Lower leg skin (tissue), 4 donors: ENCODE measurements around the gene NUCB1. TPM values are rescaled to one million over a fixed set of nuclear protein-coding genes. Genes with fewer than 3 reads are reported as not detected.
"Not testable (repeated sequence)": the region's sequence is repeated elsewhere in the genome, so short reads cannot be mapped to it uniquely, and the experiment has no call there.

ENCODE experiments used
- DNase-seq, 2 donors: peaks; one replicate each; pipeline ENCODE4 v3.0.0-alpha.2; 2019; ENCODE audit warnings: low spot score in 2 of 2
- H3K4me3 ChIP-seq: fragments of 200-600 bp; sonication (generic); 2 replicates; pipeline ENCODE4 v1.5.1; 2017; ENCODE audit warnings: mild to moderate bottlenecking, low read depth; ENCODE audit not compliant: poor library complexity, severe bottlenecking
- CTCF ChIP-seq, 3 donors: fragments of 450-650 bp; IDR thresholded peaks; one replicate each; pipeline ENCODE4 v1.5.1; 2016; ENCODE audit warnings: antibody characterized with exemption in 3 of 3, mild to moderate bottlenecking in 3 of 3, moderate library complexity in 2 of 3
- POLR2A ChIP-seq, 2 donors: fragments of 450-650 bp; IDR thresholded peaks; one replicate each; pipeline ENCODE4 v1.6.1; 2016 to 2017; ENCODE audit warnings: antibody characterized with exemption in 2 of 2, mild to moderate bottlenecking in 1 of 2, moderate library complexity in 1 of 2
- WGBS, 2 donors: methylation state at CpG; one replicate each; pipeline ENCODE4 v1.1.5; 2018; 5-methylcytosine and 5-hydroxymethylcytosine counted together
- intact Hi-C: fragments of 100-400 bp; cut with DNase I; formaldehyde crosslinking; loops from one replicate; pipeline ENCODE4 v1.15.0; 2023; ENCODE audit warnings: low total_unique reads
- total RNA-seq, 4 donors: library from RNA; depleted of rRNA; stranded (reverse); fragments of >200 nt; gene quantifications; one replicate each; pipeline ENCODE4 v1.1.0, GENCODE V29; 2016

Gene NUCB1
- total RNA-seq, 4 donors from 2014 or later = 162 to 269 (median 189) TPM

DNA sequence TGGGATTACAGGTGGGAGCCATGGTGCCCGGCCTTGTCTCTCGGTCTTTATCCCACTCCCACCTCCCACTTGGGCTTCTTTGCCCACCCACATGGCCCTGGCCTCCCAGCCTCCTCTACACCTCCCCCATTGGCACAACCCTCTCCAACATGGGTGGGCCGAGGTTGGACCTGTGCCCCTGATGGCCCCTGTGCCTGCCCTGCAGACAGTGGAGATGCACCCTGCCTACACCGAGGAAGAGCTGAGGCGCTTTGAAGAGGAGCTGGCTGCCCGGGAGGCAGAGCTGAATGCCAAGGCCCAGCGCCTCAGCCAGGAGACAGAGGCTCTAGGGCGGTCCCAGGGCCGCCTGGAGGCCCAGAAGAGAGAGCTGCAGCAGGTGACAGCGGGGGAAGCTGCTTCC is 20.8 kb downstream of the NUCB1 start:
- 77 to 82% methylated on average over 10 of the region's 10 CpGs for WGBS, 2 donors
- intact Hi-C loops = no loop called here
- TF ChIP-seq CTCF (IDR thresholded peaks at IDR 0.05) (no peak), POLR2A (IDR thresholded peaks at IDR 0.05) (no peak)
- DNase-seq = no peak
- H3K4me3 ChIP-seq = no peak overlapping the region

GRCh38 chr19:48921721-48922500 is 21.8 kb downstream of the NUCB1 start:
- WGBS, 2 donors = 95% methylated on average over 9 to 12 of the region's 12 CpGs

DNA sequence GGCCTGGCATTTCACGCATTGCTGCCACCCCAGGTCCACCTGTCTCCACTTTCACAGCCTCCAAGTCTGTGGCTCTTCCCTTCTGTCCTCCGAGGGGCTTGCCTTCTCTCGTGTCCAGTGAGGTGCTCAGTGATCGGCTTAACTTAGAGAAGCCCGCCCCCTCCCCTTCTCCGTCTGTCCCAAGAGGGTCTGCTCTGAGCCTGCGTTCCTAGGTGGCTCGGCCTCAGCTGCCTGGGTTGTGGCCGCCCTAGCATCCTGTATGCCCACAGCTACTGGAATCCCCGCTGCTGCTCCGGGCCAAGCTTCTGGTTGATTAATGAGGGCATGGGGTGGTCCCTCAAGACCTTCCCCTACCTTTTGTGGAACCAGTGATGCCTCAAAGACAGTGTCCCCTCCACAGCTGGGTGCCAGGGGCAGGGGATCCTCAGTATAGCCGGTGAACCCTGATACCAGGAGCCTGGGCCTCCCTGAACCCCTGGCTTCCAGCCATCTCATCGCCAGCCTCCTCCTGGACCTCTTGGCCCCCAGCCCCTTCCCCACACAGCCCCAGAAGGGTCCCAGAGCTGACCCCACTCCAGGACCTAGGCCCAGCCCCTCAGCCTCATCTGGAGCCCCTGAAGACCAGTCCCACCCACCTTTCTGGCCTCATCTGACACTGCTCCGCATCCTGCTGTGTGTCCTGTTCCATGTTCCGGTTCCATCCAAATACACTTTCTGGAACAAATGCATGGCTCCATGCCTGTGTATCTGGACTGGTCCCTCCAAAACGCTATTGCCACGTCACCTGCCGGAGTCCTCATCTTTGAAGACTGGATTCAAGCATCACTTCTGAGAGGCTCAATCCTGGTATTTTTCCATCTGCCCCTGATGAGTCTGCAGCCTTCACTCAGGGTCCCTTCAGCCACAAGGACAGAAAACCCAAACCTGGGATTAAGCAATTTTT is 22.7 kb downstream of the NUCB1 start:
- intact Hi-C loops = no loop called here
- WGBS, 2 donors = 87 to 92% methylated on average over 16 to 18 of the region's 18 CpGs
- H3K4me3 ChIP-seq = no peak overlapping the region
- TF ChIP-seq POLR2A (IDR thresholded peaks at IDR 0.05) = no peak
- DNase-seq = no peak

More at GRCh38 chr19:48921721-48922500, 21.8 kb downstream of the NUCB1 start:
- intact Hi-C loops = no loop called here
- no peak overlapping the region for H3K4me3 ChIP-seq
- TF ChIP-seq CTCF (IDR thresholded peaks at IDR 0.05) = no peak
- no peak for TF ChIP-seq POLR2A (IDR thresholded peaks at IDR 0.05)
- DNase-seq = no peak

- 79 to 87% methylated on average over 11 of the region's 11 CpGs for WGBS, 2 donors
- no peak for DNase-seq
- H3K4me3 ChIP-seq = no peak overlapping the region
- no peak for TF ChIP-seq CTCF (IDR thresholded peaks at IDR 0.05)
- intact Hi-C loops = no loop called here
Observed at GRCh38 chr19:48925240-48925843, 25.2 kb downstream of the NUCB1 start.

DNA sequence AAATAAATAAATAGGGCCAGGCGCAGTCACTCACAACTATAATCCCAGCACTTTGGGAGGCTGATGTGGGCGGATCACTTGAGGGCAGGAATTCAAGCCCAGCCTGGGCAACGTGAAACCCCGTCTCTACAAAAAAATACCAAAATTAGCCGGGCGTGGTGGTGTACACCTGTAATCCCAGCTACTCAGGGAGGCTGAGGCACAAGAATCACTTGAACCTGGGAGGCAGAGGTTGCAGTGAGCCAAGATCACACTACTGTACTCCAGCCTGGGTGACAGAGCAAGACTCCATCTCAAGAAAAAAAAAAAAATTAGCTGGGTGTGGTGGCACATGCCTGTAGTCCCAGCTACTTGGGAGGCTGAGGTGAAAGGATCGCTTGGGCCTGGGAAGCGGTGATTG is 25.8 kb downstream of the NUCB1 start:
- H3K4me3 ChIP-seq, DNase-seq, intact Hi-C loops: not testable (repeated sequence)
- WGBS, 2 donors = 78% methylated on average over 8 of the region's 8 CpGs

GRCh38 chr19:48926909-48927308 is 26.8 kb downstream of the NUCB1 start:
- intact Hi-C loops = no loop called here
- H3K4me3 ChIP-seq = no peak overlapping the region
- WGBS, 2 donors = 7 to 10% methylated on average over 10 of the region's 10 CpGs
- DNase-seq = peak in 1 of 2 donors; percentile 81
- TF ChIP-seq POLR2A (IDR thresholded peaks at IDR 0.05) (no peak), CTCF (IDR thresholded peaks at IDR 0.05) (no peak)

GRCh38 chr19:48927692-48928091 is 27.6 kb downstream of the NUCB1 start:
- H3K4me3 ChIP-seq, intact Hi-C loops, DNase-seq: not testable (repeated sequence)
- 82 to 85% methylated on average over 17 of the region's 17 CpGs for WGBS, 2 donors
